Measurements from ENCODE around the gene SLC29A1. TPM values are rescaled to one million over a fixed set of nuclear protein-coding genes. Genes with fewer than 3 reads are reported as not detected.
A peak's percentile ranks its signal among the peaks of the same experiment; 100 is the strongest.

Gene SLC29A1
- total and polyA plus RNA-seq, 2 donors (not counting 1 experiment from before 2014, with no cell fraction given) = 6.0 to 7.3 TPM

DNA sequence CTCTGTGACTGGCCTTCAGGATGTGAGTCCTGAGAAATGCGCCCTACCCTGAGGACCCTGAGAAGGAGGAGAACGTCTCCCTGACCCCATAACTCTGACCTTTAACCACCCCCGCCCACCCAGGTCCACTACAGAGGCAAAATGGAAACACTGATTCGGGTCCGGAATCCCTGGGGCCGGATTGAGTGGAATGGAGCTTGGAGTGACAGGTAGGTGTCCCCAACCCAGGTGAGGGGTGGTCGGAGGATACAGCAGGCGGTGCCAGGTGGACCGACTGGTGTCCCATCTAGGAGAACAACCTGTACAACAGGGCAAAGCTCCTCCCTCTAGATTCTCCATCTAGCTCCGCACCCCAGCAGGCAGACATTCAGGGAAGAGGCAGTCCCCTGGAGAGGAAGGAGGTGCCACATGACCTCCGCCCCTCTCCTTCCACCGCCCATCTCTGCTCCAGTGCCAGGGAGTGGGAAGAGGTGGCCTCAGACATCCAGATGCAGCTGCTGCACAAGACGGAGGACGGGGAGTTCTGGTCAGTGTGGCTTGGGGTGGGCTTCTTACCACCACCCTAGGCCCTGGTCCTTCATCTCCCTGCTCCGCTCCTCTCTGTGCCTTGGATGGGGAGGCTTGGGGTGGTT lies 47.1 kb upstream of the SLC29A1 start:
- peaks cover 16% of the 10 kb centered on the region for H3K4me1 Mint-ChIP-seq
- peaks cover 0 to 3% (median 0%) of the 10 kb centered on the region in 3 donors for H3K9me3 ChIP-seq (ENCODE audit: control extremely low read depth in 1 of 3, control insufficient read depth in 2 of 3, insufficient read depth in 1 of 3, low read length in 2 of 3)
- peaks cover 9% of the 10 kb centered on the region for H3K27me3 Mint-ChIP-seq
- H3K79me2 ChIP-seq (ENCODE audit: control insufficient read depth, insufficient read depth, low read length) = no peaks in the 10 kb centered on the region
- H3K4me3 ChIP-seq (ENCODE audit: control extremely low read depth in 1 of 5, extremely low read depth in 1 of 5, insufficient read depth in 1 of 5, low read depth in 2 of 5, low read length in 4 of 5) = no peak overlapping the region
- ATAC-seq (ENCODE audit: low read depth) (no peak), DNase-seq (no peak)
- no peak overlapping the region for H3K9ac ChIP-seq (ENCODE audit: low read length)
- TF ChIP-seq, protein P1, sequence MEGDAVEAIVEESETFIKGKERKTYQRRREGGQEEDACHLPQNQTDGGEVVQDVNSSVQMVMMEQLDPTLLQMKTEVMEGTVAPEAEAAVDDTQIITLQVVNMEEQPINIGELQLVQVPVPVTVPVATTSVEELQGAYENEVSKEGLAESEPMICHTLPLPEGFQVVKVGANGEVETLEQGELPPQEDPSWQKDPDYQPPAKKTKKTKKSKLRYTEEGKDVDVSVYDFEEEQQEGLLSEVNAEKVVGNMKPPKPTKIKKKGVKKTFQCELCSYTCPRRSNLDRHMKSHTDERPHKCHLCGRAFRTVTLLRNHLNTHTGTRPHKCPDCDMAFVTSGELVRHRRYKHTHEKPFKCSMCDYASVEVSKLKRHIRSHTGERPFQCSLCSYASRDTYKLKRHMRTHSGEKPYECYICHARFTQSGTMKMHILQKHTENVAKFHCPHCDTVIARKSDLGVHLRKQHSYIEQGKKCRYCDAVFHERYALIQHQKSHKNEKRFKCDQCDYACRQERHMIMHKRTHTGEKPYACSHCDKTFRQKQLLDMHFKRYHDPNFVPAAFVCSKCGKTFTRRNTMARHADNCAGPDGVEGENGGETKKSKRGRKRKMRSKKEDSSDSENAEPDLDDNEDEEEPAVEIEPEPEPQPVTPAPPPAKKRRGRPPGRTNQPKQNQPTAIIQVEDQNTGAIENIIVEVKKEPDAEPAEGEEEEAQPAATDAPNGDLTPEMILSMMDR (IDR thresholded peaks at IDR 0.05) = no peak
- TF ChIP-seq EZH2 (IDR thresholded peaks at IDR 0.05; ENCODE audit: borderline replicate concordance, insufficient read depth, low read depth, low read length, poor library complexity, severe bottlenecking) = no peak
- peaks cover 0 to 15% (median under 1%) of the 10 kb centered on the region in 4 experiments for H3K27me3 ChIP-seq (replicated peaks in 1 of 4; ENCODE audit: control extremely low read depth in 1 of 4, control insufficient read depth in 3 of 4, insufficient read depth in 4 of 4, low read length in 3 of 4)
- 100% methylated on average over 1 of the region's 15 CpGs for WGBS (ENCODE audit: insufficient coverage)
- intact Hi-C loops (cut with micrococcal nuclease) = no loop called here
- no peaks in the 10 kb centered on the region for H4K20me1 ChIP-seq (ENCODE audit: control insufficient read depth, insufficient read depth, low read length, poor library complexity, severe bottlenecking)
- peaks cover 10 to 18% of the 10 kb centered on the region in 2 donors for H3K4me1 ChIP-seq (ENCODE audit: control insufficient read depth in 2 of 2, insufficient read depth in 2 of 2, low read length in 2 of 2)
- peak overlapping the region; percentile 50 for H2AFZ ChIP-seq (ENCODE audit: insufficient read depth, low read depth, low read length, poor library complexity, severe bottlenecking)
- ChIA-PET CTCF (interaction anchor here (0.6 to 2.8 kb wide), 8 partner anchors 9 to 402 kb away, joined by 3 to 13 read pairs (median 4); partner anchors contain the start of gene SLC29A1), POLR2A (interaction anchor here (1.3 kb wide), 1 partner anchor 88 kb away, joined by 3 read pairs; no protein-coding TSS in a partner anchor)
- no peaks in the 10 kb centered on the region for H3K9me3 Mint-ChIP-seq (ENCODE audit: insufficient read depth)
- H3K4me2 ChIP-seq (replicated peaks; ENCODE audit: low read depth, low read length, poor library complexity, severe bottlenecking) = peak overlapping the region; percentile 69
- H3K36me3 ChIP-seq (replicated peaks in 1 of 2; ENCODE audit: control extremely low read depth in 1 of 2, control insufficient read depth in 1 of 2, extremely low read depth in 1 of 2, insufficient read depth in 2 of 2, low read length in 1 of 2) = no peaks in the 10 kb centered on the region
- H3K27ac Mint-ChIP-seq = no peak overlapping the region
- H3K27ac ChIP-seq (ENCODE audit: low read length in 2 of 2) = no peak overlapping the region
- no peak overlapping the region for H3K4me3 Mint-ChIP-seq
